Posterior cingulate gyrus (tissue), 11 donors: Measurements from ENCODE around the gene PPP1R3A.

Source experiments
- DNase-seq, 10 donors: peaks; one replicate each; pipeline versions ENCODE4 v3.0.0 to v3.0.0-alpha.2; 2020 to 2021; ENCODE audit warnings: mixed read lengths in 3 of 10
- intact Hi-C: fragments of 100-400 bp; cut with DNase I; formaldehyde crosslinking; loops from one replicate; pipeline ENCODE4 v1.15.1; 2023

PPP1R3A gene

GRCh38 chr7:113890331-113891030 lies 28.3 kb downstream of the PPP1R3A start:
- intact Hi-C loops: no loop called here
- no peak for DNase-seq

DNA sequence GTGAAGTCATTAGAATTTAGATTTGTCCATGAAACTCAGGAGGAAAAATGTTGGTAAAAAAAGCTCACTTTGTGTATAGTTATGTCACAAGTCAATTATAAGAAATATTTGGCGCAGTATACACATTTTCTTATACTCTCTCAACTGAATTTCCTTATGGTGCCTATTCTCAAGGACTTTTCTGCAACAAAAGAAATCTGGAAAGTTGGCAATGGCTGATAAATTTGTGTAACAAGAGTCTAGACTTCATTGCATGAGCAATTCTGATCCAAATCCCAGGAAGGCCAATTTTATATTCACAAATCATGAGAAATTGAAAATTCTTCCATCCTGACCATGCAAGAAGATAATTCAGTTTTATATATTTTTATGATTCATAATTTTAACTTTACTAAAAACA lies 35.7 kb downstream of the PPP1R3A start:
- intact Hi-C loops: no loop called here
- DNase-seq: no peak

DNA sequence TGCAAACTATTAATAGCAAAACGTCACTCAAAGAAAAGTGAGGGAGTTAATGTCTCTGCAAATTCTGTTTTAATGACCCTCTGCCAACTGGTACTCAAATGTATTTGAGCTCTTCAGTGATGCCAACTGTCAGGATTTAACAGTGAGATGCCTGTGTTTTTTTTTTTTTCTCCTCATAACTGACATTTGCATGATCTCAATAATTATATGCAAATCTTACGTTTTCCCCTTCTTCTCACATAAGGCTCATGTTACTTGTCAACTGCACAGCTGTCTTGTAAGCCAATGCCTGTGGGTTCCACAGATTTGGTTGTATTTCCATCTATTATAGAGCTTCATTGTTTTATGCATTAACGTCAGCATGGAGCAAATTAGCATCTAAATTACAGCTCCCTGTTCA lies 38.2 kb downstream of the PPP1R3A start:
- intact Hi-C loops: no loop called here
- no peak for DNase-seq

- intact Hi-C loops: no loop called here
- DNase-seq: no peak
Observed at GRCh38 chr7:113878394-113878992, 40.3 kb downstream of the PPP1R3A start.

DNA sequence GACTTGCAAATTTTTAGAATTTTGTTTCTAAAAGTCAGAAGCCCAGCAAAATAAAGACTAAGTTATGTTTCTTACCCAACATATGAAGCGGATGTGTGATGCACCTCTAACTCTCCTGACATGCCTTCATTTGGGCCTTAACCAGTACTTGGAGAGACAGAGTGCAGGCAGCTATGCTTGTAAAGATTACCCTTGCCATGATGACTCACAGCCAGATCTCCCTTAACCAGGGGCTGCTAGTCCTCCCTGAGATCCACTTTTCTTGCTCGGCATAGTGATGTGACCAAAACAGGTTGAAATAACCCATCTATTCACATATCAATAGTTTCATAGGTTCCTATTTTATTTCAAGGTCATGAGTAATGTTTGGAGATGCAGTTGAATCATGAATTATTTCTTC lies 43.6 kb downstream of the PPP1R3A start:
- no peak for DNase-seq
- intact Hi-C loops: no loop called here

GRCh38 chr7:113873554-113874151 lies 45.2 kb downstream of the PPP1R3A start:
- DNase-seq: no peak
- intact Hi-C loops: no loop called here

- DNase-seq: no peak
- intact Hi-C loops: no loop called here
Observed at GRCh38 chr7:113872981-113873380, 45.8 kb downstream of the PPP1R3A start.

- no peak for DNase-seq
- intact Hi-C loops: no loop called here
Observed at GRCh38 chr7:113867325-113867724, 51.5 kb downstream of the PPP1R3A start.

DNA sequence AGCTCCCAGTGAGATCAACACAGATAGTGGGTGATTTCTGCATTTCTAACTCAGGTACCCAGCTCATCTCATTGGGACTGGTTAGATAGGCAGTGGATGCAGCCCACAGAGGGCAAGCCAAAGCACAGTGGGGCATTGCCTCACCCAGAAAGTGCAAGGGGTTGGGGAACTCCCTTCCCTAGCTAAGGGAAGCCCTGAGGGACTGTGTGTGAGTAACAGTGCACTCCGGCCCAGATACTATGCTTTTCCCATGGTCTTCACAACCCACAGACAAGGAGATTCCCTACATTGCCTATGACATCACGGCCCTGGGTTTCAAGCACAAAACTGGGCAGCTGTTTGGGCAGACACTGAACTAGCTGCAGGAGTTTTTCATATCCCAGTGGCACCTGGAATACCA lies 62.8 kb downstream of the PPP1R3A start:
- intact Hi-C loops: no loop called here

DNA sequence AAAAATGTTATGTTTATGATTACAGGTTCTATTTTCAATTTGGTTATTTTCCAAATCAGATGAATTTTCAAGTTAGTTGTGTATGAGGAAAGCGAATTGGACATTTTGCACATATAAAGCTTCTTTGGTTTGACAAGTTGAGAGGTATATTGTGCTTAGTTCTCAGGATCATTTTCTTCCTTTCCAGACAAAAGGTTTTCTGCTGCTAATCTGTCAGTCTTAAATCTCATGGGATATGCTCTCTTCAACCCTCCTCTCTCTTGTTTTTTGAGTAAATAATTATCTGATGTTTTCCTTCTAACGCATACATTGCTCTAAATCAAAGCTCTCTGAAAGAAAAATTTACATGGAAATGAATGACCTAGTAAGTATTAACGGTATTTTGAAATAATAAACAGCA lies 77.9 kb downstream of the PPP1R3A start:
- intact Hi-C loops: no loop called here
- DNase-seq: no peak

More for the DNA sequence above, 62.8 kb downstream of the PPP1R3A start:
- DNase-seq: no peak

- intact Hi-C loops: no loop called here
- DNase-seq: no peak
Observed at GRCh38 chr7:113835367-113835766, 83.4 kb downstream of the PPP1R3A start.

- DNase-seq: no peak
- intact Hi-C loops: no loop called here
Observed at GRCh38 chr7:113832196-113832745, 86.5 kb downstream of the PPP1R3A start.

- intact Hi-C loops: no loop called here
- DNase-seq: no peak
Observed at GRCh38 chr7:113831556-113831955, 87.3 kb downstream of the PPP1R3A start.

DNA sequence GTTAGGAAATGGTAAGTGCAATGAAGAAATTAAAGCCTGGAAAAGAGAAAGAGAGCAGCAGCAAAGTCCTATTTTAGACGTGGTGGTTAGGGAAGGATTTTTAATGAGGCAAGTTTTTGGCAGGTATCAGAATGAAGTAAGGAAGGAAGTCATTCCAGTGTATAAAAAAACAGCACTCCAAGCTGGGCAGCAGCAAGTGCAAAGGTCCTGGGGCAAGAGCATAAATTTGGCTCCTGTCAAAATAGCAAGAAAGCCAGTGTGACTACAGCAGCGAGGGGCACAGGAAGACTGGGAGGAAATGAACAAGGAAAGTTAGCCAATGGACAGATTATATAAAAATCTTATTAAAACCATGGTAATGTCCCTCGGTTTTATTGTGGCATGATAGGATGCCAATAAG lies 90.2 kb downstream of the PPP1R3A start:
- intact Hi-C loops: no loop called here

More for the DNA sequence above, 90.2 kb downstream of the PPP1R3A start:
- DNase-seq: no peak
